Kidney (tissue), 14 donors: ENCODE measurements around the gene INSYN2B. TPM values are rescaled to one million over a fixed set of nuclear protein-coding genes. Genes with fewer than 3 reads are reported as not detected.
A peak's percentile ranks its signal among the peaks of the same experiment; 100 is the strongest.

Experiments used
- DNase-seq, 5 donors: peaks; one replicate each; pipeline ENCODE4 v3.0.0-alpha.2; 2013 to 2020
- FAIRE-seq: peaks from 2 replicates; lab custom pipeline; 2012; peaks lifted over from hg19 to GRCh38; lab: Jason Lieb, UNC
- H3K27ac ChIP-seq, 2 donors: one replicate each; pipeline ENCODE4 v1.7.0; 2013; ENCODE audit warnings: low read depth in 2 of 2, low read length in 2 of 2, inconsistent platforms in 1 of 2
- H3K27me3 ChIP-seq: one replicate; pipeline ENCODE4 v1.7.1; 2013; ENCODE audit warnings: low read length, inconsistent platforms; ENCODE audit not compliant: control insufficient read depth, insufficient read depth
- H3K36me3 ChIP-seq, 3 donors: one replicate each; pipeline versions ENCODE4 v1.7.0 to v1.7.1; 2013; ENCODE audit warnings: low read length in 3 of 3, control low read depth in 1 of 3, inconsistent platforms in 1 of 3; ENCODE audit not compliant: insufficient read depth in 3 of 3, control insufficient read depth in 2 of 3
- H3K4me1 ChIP-seq, 3 donors: one replicate each; pipeline versions ENCODE4 v1.7.0 to v1.7.1; 2013; ENCODE audit warnings: low read length in 3 of 3, inconsistent platforms in 1 of 3, low read depth in 1 of 3; ENCODE audit not compliant: control insufficient read depth in 2 of 3, insufficient read depth in 2 of 3
- H3K4me3 ChIP-seq, 3 donors: one replicate each; pipeline versions ENCODE4 v1.7.0 to v1.8.1; 2013; ENCODE audit warnings: low read length in 3 of 3, control low read depth in 1 of 3, inconsistent platforms in 1 of 3
- H3K9ac ChIP-seq, 3 donors: one replicate each; pipeline versions ENCODE4 v1.7.0 to v1.7.1; 2013; ENCODE audit warnings: low read length in 3 of 3, control low read depth in 1 of 3, inconsistent platforms in 1 of 3
- H3K9me3 ChIP-seq, 3 donors: one replicate each; pipeline versions ENCODE4 v1.7.0 to v1.7.1; 2013; ENCODE audit warnings: low read length in 3 of 3, control low read depth in 1 of 3, inconsistent platforms in 1 of 3; ENCODE audit not compliant: control insufficient read depth in 2 of 3, insufficient read depth in 1 of 3
- intact Hi-C: fragments of 100-400 bp; cut with DNase I; formaldehyde crosslinking; loops from one replicate; pipeline ENCODE4 v1.11.1; 2022
- polyA plus RNA-seq: library from polyadenylated mRNA; stranded (reverse); fragments of 350-450 nt; fragmentation: Illumina TruSeq; extraction: RNeasy Lipid Tissue Mini Kit (QIAGEN cat#74804); gene quantifications from one replicate; pipeline ENCODE4 v1.2.3, GENCODE V29; 2014; ENCODE audit warnings: low read depth, low replicate concordance; ENCODE audit not compliant: insufficient read depth
- total RNA-seq: library from RNA; stranded (reverse); fragmentation: NEBNext Ultra II Directional; extraction: Animal tissue kit (Norgen Biotek cat#: 25700); gene quantifications from one replicate; pipeline ENCODE4 v1.2.1, GENCODE V29; 2021
- TF ChIP-seq, protein P1 (sequence below): IDR thresholded peaks from 3 replicates; pipeline ENCODE4 v1.5.1; 2012; ENCODE audit warnings: mild to moderate bottlenecking, moderate library complexity, borderline replicate concordance; ENCODE audit not compliant: insufficient read depth; ENCODE audit errors: extremely low read depth
- donor health status: control.
- donor health status: control.
- donor health status: control.
- donor health status: control.
- donor health status: control.
- donor health status: DM: yes; HTN: yes; CAD: no.
- donor health status: Normal renal cell carcinoma (clear cell type).

Gene INSYN2B
- total and polyA plus RNA-seq, 2 donors from 2014 or later = 0.28 TPM; not detected in 1

GRCh38 chr5:169999621-170000020 is 19.3 kb upstream of the INSYN2B start:
- no peaks in the 10 kb centered on the region for H3K9me3 ChIP-seq
- TF ChIP-seq, protein P1, sequence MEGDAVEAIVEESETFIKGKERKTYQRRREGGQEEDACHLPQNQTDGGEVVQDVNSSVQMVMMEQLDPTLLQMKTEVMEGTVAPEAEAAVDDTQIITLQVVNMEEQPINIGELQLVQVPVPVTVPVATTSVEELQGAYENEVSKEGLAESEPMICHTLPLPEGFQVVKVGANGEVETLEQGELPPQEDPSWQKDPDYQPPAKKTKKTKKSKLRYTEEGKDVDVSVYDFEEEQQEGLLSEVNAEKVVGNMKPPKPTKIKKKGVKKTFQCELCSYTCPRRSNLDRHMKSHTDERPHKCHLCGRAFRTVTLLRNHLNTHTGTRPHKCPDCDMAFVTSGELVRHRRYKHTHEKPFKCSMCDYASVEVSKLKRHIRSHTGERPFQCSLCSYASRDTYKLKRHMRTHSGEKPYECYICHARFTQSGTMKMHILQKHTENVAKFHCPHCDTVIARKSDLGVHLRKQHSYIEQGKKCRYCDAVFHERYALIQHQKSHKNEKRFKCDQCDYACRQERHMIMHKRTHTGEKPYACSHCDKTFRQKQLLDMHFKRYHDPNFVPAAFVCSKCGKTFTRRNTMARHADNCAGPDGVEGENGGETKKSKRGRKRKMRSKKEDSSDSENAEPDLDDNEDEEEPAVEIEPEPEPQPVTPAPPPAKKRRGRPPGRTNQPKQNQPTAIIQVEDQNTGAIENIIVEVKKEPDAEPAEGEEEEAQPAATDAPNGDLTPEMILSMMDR = no peak
- no peaks in the 10 kb centered on the region for H3K36me3 ChIP-seq
- no peak overlapping the region for H3K27ac ChIP-seq
- no peak overlapping the region for H3K9ac ChIP-seq
- H3K4me3 ChIP-seq = no peak overlapping the region
- no peaks in the 10 kb centered on the region for H3K27me3 ChIP-seq
- DNase-seq = no peak
- intact Hi-C loops = no loop called here
- no peak for FAIRE-seq
- no peaks in the 10 kb centered on the region for H3K4me1 ChIP-seq

DNA sequence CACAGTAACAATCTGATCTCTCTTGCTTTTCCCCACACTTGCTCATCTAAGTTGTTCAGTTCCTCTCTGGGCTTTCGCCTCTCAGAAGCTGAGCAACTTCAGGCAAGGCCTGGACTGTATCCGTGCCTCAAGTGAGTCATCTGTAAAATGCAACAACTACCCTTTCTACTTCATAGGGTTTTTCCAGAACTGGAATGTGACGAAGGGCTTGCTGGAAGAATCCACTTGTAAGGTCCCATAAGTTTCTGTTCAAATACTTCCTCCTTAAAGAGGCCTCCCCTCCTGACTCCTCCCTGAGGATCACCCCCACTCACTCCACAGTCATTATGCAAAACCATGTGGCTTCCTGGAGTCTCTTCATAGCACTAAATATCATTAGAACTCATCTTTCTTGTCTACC is 17.5 kb upstream of the INSYN2B start:
- no peak overlapping the region for H3K4me3 ChIP-seq
- TF ChIP-seq, protein P1 = no peak
- H3K27me3 ChIP-seq = no peaks in the 10 kb centered on the region
- no peak for FAIRE-seq
- intact Hi-C loops = no loop called here
- no peak overlapping the region for H3K27ac ChIP-seq
- DNase-seq = no peak
- no peaks in the 10 kb centered on the region for H3K36me3 ChIP-seq
- no peaks in the 10 kb centered on the region for H3K9me3 ChIP-seq
- H3K4me1 ChIP-seq = no peaks in the 10 kb centered on the region
- no peak overlapping the region for H3K9ac ChIP-seq

DNA sequence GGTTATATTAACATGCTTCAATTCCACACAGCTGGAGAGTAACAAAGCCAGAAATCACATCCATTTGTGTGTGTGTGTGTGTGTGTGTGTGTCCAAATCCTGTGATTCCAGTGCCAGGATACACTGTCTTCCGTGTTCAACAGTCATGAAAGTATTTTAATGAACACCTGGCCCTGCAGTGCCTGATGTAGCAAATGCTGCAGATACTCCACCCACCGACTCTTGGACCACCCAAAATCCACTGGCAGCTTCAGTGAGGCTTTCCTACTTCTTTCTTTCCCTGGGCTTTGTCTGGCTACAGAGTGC is 13.1 kb upstream of the INSYN2B start:
- Histone ChIP-seq H3K36me3 (no peaks in the 10 kb centered on the region), H3K27ac (no peak overlapping the region), H3K27me3 (no peaks in the 10 kb centered on the region), H3K4me1 (no peaks in the 10 kb centered on the region), H3K9ac (no peak overlapping the region), H3K4me3 (no peak overlapping the region), H3K9me3 (no peaks in the 10 kb centered on the region)
- intact Hi-C loops = no loop called here
- peak in 1 of 5 donors; percentile 53 for DNase-seq
- no peak for FAIRE-seq
- TF ChIP-seq, protein P1 = no peak

DNA sequence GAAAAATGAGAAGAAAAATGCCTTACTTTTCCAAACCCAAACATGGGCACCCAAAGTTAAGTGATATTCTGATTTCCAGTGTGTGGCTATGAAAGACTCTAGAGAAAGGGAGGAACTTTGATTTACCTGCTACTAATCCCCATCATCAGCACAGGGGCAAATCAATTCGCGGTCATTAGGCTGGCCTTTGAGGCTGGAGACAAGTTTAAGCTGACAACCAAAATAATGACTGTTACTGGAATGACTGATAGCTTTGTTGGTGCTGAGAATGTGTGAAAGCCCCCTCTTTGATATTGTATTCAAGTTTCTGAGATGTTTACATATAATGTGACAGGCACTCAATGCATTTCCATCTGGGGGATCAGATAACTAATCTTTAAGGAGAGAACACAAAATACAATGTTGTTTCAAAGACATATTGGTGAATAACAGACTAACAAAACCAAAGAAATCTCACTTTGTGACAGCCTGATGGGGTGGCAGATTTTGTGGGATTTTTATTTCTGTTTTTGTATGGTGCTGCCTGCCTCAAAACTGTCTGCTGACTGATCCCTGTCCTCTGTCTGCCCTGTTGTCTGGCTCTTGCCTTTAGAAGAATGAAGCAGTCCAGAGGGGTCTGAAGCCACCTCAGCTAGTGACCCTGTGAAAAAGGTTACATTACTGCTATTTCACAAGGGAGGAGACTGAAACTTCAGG is 12.6 kb upstream of the INSYN2B start:
- Histone ChIP-seq H3K4me1 (no peaks in the 10 kb centered on the region), H3K9me3 (no peaks in the 10 kb centered on the region), H3K27me3 (no peaks in the 10 kb centered on the region), H3K27ac (no peak overlapping the region), H3K36me3 (no peaks in the 10 kb centered on the region), H3K4me3 (no peak overlapping the region), H3K9ac (no peak overlapping the region)
- intact Hi-C loops = no loop called here
- no peak for FAIRE-seq
- no peak for DNase-seq
- TF ChIP-seq, protein P1 = no peak
